ENCODE measurements around the gene PARS2.
A peak's percentile ranks its signal among the peaks of the same experiment; 100 is the strongest.

PARS2 gene

DNA sequence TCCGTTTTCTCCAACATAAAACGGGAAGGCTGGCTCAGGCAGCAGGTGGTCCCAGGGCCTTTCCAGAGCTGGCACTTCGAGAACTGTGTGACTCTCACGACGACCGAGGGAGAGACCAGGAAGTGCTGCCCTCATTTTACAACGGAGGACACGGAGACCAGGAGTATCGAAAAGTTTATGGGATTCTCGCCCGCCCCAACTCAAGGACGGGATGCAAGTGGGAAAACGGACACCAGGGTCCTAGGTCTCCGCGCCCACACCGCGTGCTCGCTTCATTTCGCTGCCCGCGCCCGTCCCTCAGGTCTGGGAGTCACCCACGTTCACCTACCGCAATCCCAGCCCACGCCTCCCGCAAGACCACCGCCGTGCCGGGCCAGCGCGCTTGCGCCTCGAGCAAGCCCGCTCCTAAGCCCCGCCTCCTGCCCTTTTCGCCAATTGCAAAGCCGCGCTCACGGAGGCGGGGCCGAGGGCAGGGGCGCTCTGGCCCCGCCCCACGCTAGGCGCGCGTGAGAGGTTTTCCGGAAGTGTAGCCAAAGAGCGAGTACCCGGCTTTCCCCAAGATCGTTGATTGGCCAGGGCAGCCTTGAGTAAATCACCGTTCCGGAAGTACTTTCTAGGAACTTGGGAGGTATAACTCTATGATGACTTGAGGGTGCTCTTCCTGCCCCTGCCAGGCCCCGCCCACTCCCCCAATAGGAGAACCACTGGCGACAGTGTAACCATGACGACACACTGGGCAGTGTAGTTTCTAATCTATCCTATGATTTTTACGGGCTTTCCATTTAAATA is at the start of gene PARS2:
PARS2 (minus strand) TSS at position 391 of the 789 bp plus-strand sequence. CDS start 5,362 bp downstream, outside the sequence.
- DNase-seq, result peak; percentile 99

DNA sequence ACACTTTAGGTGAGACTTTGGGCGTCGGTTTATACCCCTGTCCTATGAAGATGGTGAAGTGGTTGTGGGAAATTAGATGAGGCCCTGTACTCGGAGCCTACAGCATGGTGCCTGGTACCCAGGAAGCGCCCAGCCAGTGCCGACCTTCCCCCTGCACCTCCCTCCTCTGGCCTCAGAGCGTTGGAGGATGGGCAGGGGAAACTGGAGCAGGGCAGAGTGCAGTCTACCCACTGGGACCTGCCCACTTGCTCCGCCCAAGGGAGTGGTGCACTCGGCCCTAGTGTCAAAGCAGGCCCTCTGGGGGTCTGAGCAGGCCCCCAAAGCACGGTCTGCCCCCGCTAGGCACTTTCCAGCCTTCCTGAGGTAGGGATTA is 49.8 kb upstream of the PARS2 start:
- no peak for DNase-seq

DNA sequence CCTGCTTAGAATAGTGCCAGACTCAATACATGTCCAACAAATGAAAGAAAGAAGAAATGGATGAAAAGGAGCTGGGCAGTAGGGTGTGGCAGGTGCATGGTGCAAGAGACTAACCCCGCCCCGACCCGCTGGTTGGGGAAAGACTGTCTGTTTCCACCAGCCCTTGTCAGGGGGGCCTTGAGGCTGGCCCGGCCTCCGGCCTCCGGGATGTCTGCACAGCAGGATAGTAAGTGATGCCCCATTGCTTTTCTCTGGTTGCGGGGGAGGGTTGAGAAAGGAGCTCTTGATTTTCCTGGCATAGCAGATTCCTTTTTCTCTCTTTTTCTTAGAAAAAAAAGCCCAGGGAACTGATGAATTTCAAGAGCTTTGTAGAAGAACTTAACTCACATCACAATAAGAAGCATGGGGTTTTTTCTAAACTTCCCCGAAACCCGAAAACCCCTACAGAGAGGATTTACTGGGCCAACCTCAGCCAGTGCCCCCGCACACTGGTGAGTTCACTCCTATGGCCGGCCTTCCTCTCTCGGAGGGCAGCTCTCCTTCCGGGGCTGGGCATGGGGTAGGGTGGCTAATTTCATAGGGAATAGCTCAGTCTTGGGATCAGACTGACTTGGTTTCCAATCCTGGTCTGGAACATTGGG is 49.3 kb upstream of the PARS2 start:
- DNase-seq, result no peak

DNA sequence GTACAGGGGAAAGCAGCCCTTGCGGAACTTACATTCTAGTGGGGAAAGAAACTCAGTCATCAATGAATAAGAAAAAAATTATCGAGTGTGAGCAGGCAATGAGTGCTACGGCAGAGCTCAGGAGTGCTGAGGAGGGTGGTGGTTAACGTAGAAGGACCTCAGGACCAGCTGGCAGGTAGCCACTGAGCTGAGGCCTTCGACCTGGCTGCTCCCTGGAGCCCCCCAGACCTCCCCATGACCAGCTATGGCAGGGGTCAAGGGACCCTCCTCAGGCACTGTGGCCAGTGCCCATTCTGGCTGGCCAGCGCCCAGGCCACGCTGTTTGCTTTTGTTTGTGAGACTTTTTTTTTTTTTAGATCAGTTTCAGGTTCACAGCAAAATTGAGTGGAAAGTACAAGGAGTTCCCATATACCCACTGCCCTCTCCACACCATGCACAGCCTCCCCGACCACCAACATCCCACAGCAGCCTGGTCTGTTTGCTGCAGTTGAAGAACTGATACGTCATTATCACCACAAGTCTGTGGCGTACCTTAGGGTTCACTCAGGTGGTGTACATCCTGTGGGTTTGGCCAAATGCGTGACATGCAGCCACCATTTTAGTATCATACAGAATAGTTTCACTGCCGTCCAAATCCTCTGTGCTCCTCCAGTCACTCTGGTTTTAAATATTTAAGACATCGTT is 48.6 kb upstream of the PARS2 start:
- DNase-seq, result no peak

DNA sequence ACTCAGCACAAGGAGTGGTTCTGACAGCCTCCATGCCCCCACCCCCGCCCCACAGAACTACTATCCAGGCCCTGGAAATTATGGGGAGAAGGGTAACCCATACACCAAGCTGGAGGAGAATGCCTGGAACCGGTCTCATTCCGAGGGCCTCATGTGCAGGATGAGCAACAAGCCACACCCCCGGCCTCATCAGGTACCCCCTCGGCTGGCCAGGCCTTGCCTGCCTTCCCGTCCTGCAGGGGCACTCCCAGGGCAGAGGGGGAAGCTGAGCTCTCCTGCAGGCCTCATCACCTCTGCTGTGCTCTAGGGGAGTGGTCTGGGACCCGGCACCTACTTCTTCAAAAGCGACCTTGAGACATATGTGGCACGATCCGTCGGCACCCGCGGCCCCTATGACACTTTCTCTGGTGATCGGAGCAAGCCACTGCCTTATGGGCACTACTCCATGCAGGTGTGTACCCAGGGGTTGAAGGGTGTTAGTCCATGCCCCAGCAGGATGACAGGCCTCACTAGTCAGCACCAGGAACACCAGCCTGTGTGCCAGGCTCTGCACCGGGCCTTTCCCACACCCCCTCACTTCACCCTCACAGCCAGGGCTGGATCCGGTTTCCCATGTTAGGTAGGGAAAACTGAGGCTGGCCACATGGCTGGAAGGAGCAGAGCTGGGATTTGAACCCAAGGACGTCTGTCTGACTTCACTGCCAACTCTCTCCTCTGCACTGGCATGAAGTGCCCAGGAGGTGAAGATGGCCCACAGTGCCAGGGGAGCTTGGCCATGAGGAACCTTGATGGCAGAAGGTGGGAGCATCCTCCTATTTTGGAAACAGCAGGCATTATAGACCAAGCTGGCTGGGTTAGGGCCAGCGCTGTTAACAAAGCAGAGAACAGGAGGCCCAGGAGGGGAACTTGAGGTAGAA is 47.7 kb upstream of the PARS2 start:
- DNase-seq, result no peak

DNA sequence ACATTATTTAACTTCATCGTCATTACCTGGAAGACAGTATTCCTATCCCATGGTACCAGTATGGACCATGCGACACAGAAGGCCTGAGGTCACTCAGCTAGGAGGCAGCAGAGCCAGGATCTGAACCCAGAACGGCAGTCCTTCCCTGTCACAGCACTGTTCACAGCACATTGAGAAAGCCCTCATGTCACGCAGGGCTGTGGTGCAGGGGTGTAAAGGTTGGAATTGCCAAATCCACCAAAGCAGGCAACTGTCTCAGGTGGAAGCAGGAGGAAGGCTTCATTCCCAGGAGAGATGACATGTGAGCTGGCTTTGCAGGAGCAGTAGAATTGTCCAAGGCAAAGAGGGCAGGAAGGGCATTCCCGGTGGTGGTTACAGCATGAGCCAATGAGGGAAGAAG is 46.7 kb upstream of the PARS2 start:
- no peak for DNase-seq

DNA sequence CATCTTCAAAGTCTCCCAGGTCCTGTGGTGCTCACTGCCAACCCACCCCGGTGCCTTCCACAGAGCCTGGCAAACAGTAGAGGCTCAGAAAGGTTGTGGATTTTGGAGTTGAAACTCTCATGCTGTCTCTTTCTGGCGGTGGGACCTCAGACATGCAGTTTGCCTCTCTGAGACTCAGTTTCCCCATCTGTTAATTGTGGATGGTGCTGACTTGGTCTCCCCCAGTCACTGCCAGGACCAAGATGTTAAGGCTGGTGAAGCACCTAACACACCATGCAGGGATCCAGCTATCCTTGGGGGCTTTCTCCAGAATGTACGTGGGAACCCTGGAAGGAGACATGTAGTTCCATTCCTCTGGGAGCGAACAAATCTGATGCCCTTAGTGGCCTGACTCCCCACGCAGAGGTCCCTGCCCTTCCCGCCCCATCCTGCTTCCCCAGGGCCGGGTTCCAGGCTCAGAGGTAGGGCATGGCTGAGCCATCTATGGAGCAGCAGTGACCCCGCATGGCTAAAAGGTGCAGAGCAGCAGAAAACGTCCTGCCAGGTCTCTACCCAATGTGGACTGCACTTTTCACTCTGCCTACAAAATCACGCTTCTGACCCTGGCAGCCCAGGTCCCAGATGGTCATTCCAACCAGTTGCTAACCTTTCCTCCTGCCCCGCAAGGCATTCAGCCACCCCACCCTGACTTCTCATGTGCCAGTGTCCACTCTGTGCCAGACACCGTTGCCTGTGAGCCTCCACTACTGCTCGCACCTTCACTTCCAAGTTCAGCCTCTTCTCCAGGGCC is 46.0 kb upstream of the PARS2 start:
- DNase-seq, result peak; percentile 8

DNA sequence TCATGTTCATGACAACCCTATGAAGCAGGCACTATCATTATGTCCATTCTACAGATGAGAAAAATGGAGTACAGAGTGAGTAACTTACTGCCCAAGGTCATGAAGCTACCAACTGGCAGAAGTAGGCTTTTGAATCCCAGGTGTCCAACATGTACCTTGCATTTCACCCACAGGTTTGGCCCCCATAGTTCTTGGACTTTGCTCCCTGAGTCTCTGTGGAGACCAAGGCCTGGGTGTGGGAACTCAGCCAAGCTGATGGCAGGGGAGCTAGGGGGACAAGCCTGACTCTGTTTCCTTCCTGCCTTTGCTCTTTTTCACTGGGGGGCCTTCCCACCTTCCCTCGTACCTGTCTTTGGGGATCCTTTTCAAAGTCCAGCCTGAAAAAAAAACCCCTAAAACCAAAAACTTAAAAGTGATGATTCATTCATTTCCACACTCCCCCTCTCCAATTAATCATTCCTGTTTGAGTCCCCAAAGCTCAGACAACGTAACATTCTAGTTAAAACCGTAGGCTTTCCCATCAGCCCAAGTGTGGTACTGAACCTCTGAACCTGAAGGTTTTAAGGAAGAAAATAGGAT is 45.3 kb upstream of the PARS2 start:
- no peak for DNase-seq

DNA sequence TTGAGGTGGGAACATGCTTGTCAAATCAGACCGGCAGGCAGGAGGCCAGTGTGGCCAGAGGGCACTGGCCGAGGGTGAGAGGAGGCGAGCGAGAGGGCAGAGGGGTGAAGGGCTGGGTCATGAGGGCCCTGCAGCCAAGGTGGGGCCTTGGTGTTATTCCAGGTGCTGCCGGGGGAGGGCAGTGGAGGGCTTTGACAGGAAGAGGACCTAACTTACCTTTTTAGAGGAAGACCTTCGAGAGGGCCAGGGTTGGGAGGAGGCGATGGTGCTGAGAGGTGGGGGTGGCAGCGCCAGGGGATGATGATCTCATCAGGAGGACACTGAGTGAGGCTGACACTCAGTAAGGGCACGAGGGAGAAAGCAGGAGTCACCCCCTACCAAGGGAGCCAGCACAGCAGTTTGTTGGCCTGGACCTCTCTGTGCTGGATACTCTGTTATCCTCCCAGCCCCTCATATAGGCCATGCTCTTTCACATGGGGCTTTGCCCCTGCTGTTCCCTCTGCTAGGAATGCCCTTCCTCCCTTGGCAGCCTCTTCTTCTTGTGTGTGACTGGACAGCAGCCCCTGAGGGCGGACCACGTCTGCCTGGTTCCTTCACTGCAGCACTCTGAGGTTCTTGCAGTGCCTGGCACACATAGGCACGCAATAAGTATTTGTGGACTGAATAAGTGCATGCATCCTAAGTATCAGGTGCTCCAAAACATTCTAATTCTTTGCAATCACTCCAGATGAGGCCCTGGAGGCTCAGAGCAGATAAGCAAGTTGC is 44.3 kb upstream of the PARS2 start:
- no peak for DNase-seq

DNA sequence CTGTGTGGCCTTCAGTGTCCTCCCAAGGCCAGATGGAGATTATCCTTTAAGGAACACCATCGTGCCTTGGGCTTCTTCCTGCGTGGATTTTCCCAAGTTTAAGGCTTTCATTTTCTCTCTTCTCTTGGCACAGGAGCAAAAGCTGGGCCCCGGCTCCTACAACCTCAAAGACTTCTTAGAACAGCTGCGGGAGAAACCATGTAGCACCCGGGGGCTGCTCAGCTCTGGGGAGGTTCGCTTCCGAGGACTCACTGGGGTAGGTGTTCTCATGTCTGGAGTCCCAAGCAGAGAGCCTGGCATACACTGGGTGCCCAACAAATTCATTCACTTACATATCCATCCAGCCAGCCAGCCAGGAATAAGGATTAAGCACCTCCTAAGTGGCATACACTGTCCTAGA is 43.4 kb upstream of the PARS2 start:
- DNase-seq, result no peak

DNA sequence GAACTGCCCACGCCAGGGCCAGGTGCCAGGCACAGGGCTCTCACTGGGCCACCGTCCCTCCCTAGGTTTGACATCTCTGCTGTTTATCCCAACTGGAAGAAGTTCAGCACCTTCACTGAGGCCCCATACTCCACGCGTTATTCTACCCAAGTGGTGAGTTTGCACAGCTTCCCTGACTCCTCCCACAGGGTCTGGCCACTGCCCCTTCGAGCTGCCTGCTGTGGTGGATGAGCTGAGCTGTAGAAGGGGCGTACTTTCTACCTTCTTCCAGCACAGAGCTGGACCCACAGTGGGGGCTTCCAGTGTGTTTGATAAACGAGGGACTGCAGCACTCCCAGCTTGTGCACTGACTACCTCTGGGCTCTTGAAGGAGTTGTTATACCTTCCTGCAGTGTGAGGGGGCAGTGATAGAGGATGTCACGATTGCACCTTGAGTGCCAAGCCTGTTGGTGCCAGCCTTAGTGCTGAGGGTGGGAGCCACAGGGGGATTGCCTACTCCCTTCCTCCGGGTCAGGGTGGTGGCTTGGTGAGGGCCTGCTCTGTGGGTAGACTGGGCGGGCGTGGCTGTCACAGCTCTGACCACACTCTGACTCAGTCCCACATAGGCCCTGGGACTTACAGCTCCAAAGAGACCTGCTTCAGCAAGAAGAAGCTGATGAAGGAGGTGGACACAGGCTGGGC is 42.7 kb upstream of the PARS2 start:
- DNase-seq, result no peak

DNA sequence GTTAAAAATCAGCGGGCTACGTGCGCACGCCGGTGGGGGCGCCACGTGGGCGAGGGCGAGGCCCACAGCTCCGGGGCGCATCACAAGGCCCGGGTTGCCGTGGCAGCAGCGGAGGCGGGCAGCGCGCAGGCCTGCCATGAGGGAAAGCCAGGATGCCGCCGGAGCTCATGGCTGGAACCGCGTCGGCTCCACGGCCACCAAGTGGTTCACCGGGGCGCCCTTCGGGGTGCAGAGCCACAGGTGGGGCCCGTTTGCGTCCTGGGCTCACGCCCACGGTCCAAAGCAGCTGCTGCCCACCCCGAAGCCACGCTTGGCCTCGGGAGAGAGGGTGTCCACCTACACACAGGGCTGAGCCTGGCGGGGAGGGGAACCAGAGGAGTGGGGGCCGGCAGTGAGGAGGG is 41.7 kb upstream of the PARS2 start:
- DNase-seq, result no peak

DNA sequence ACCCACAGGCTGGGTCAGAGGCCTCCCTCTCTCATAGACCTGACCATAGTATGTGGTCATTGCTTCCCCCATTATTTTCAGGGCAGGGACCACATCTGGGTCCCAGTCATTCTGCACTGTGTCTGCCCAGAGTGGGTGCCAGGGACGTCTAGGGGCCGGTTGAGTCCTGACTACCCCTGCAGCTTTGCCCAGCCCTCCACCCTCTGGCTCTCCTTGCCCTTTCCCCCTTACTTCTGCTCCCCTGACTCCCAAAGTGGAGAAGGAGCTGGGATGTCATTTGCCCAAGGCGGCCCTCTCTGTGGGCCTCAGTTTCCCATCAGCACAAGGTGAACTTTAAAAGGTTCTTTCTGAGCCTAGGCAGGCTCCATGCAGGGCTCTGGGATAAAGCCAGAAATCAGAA is 41.1 kb upstream of the PARS2 start:
- no peak for DNase-seq

DNA sequence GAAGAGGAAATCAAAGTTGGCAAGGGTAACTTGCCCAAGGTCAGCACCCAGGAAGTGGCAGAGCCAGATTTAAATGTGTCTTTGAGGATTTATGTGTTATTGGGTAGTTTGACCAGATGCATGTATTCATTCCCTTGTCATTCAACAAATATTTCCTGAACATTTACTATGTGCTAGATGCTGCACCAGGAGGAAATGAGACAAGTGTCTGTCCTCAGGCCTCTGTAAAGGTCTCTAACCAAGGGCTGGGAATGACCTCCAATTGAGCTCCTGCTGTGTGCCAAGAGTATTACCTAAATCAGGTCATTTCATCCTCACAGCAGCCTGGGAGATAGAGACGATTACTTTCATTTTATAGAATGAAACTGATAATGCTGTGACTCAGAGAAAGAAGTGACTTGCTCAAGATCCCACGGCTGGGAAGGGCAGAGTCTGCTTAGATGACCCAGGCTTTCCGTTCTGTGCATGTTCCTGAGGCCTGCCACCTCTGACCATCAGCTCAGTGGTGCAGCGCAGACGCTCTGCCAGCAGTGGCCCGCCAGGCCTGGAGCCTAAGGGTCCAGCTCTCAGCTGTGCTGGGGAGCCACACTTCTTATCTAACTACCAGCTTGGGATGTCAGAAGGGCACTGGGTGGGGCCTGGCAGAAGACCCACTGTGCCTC is 40.3 kb upstream of the PARS2 start:
- DNase-seq, result no peak

DNA sequence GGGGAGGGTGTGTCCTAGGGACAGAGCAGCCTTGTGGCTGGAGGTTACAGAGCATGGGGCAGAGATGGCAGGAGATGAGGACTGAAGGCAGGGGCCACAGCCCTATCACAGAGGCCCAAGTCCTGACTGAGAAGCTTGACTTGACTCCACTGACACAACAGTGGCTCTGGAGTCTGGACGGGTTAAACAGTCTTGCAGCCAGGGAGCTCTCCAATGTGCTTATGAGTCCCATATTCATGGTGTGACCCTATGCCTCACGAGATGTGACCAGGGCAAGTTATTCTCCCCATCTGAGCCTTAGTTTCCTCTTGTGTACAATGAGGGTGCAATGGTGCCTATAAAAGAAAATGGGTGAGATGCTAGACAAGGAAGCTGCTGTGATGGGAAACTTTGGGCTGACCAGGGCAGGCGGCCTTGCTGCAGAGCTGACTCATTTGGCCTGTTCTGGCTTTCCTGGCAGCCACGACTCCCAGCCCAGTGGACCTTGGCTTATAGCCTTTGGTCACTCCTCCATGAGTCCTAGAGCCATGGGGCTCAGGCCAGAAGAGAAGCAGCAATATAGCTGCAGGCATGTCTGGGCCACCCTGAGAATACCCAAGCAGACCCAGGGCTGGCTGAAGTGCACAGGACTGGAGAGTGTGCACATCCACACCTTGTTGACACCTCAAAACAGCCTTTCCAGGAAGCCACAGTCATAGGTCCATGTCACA is 39.6 kb upstream of the PARS2 start:
- no peak for DNase-seq

DNA sequence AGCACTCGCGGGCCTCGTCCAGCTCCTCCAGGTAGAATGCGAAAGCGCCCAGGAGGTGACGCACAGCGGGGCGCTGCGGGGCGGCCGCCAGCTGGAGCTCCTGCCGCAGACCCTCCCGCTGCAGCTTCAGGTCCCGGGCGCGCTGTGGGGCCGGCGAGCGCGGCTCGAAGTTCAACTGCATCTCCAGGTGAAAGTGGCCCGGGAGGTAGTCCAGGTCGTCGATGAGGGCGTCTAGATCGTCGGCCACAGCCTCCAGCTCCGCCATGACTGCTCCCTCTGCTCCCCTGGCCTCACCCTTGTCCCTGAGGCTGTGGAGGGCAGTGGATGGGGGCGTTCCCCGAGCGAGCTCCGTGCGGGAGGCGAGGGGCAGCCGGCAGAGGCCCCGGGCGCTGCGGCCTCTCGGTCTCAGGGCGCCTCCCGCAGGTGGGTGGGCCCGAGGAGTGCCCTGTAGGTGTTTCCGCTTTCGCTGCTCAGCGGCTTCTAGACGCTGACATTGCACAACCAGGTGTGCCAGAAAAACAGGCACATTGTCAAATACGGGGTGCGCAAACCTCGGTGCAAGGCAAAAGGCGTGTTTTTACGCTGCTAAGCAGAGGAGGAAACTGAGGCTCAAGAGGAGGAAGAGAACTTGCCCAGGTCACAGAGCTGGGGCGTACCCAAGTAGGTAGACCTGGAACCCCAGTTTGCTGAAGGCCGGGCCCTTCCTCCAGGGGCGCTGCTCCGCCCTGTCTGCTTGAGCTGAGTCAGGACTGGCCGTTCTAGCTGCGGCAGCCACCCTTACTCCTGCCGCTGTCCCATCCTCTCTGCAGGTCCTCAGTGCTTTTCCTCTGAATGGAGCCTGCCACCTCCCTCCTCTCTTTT is 36.8 kb upstream of the PARS2 start, which contains the start of gene TTC22:
TTC22 (minus strand) TSS at position 425 of the 861 bp plus-strand sequence; CDS start at position 265, 160 bp downstream.
- DNase-seq, result no peak

DNA sequence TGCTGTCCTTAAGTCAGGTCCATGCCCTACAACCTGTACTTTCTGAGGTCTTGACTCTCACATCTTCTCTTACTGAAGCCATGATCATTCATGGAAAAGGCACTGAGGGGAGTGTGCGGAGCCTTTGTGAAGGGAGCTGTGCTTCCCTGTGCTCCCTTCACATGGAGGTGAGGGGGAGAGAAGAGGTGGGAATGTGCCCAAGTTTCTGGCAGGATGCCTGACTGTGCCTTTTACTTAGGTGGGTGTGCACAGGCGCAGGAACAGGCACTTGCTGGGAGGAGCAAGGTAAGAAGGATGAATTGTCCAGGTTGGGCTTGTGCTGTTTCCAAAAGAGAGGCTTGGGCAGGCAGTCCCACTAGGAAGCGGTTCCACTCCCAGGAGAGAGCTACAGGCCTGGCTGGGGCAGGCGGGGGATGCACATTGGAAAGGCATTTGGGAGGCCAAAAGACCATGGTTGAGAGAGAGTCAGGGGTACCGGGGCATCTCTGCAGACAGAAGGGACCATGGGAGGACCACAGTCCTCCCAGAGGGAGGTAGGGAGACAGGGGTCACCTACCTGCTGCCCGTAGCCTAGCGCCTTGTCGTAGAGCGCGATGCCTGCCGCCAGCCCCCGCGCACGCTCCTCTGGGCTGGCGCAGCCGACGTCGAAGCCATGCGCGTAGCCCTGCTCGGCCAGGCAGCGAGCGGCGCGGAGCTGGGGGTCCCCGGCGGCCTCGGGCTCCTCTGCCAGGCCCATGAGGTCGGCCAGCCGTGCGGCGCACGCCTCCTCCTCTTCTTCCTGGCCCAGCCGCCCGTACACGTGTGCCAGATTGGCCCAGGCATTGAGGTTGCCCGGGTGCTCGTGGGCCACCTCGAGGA is 35.9 kb upstream of the PARS2 start:
- DNase-seq, result no peak
